ENCODE measurements around the gene METTL24.

Gene METTL24

GRCh38 chr6:110195639-110196038 is 162.5 kb downstream of the METTL24 start:
- DNase-seq (ENCODE audit: low spot score), result no peak

Measured in CD4-positive, alpha-beta T cell treated with Interleukin-2 at 100 ng/mL for 4 hours (primary cell).